Uterus (tissue), 4 donors: ENCODE results near the gene ATAD3C. TPM values are rescaled to one million over a fixed set of nuclear protein-coding genes. Genes with fewer than 3 reads are reported as not detected.
"Not testable (repeated sequence)": the region's sequence is repeated elsewhere in the genome, so short reads cannot be mapped to it uniquely, and the experiment has no call there.

Experiments used
- DNase-seq, 2 donors: peaks; one replicate each; pipeline ENCODE4 v3.0.0-alpha.2; 2019 to 2020
- H3K27ac ChIP-seq, 2 donors: fragments of 200-600 bp; sonication (generic); 1 replicate in 1 of 2; 2 replicates in 1 of 2; pipeline ENCODE4 v1.5.1; 2016 to 2018
- H3K27me3 ChIP-seq, 2 donors: fragments of 200-600 bp; sonication (generic); one replicate each; pipeline ENCODE4 v1.5.1; 2018 to 2019; ENCODE audit warnings: control low read depth in 1 of 2
- H3K36me3 ChIP-seq, 2 donors: fragments of 200-600 bp; sonication (generic); one replicate each; pipeline ENCODE4 v1.5.1; 2019; ENCODE audit warnings: control low read depth in 1 of 2
- H3K4me1 ChIP-seq, 2 donors: fragments of 200-600 bp; sonication (generic); one replicate each; pipeline ENCODE4 v1.5.1; 2018 to 2019; ENCODE audit warnings: control low read depth in 1 of 2
- H3K4me3 ChIP-seq, 2 donors: fragments of 200-600 bp; sonication (generic); 1 replicate in 1 of 2; 2 replicates in 1 of 2; pipeline ENCODE4 v1.5.1; 2018 to 2019; ENCODE audit warnings: mild to moderate bottlenecking in 1 of 2
- H3K9me3 ChIP-seq, 2 donors: fragments of 200-600 bp; sonication (generic); one replicate each; pipeline ENCODE4 v1.5.1; 2019; ENCODE audit warnings: control low read depth in 1 of 2
- POLR2A ChIP-seq, 2 donors: fragments of 450-650 bp; IDR thresholded peaks; one replicate each; pipeline ENCODE4 v1.6.1; 2016; ENCODE audit warnings: antibody characterized with exemption in 2 of 2, mild to moderate bottlenecking in 1 of 2, moderate library complexity in 1 of 2
- intact Hi-C: fragments of 100-400 bp; cut with DNase I; formaldehyde crosslinking; loops from one replicate; pipeline ENCODE4 v1.15.1; 2023; ENCODE audit warnings: low total_unique reads
- total RNA-seq, 4 donors: library from RNA; depleted of rRNA in 3 of 4; stranded (reverse); fragments of >200 nt in 3 of 4; gene quantifications; one replicate each; pipeline versions ENCODE4 v1.1.0 to v1.2.4, GENCODE V29; 2014 to 2023
- TF ChIP-seq, protein P1 (sequence below), 4 experiments: fragments of 200-600 bp in 2 of 4; fragments of 450-650 bp in 2 of 4; sonication (generic) in 2 of 4; IDR thresholded peaks; one replicate each; pipeline ENCODE4 v1.5.1; 2016 to 2019; ENCODE audit warnings: antibody characterized with exemption in 4 of 4, mild to moderate bottlenecking in 2 of 4, moderate library complexity in 1 of 4
- donor health status: DM: yes; HTN: yes; CAD: no.

Gene ATAD3C
- total RNA-seq, 4 donors from 2014 or later: 0.77 to 3.8 (median 1.7) TPM; not detected in 1

DNA sequence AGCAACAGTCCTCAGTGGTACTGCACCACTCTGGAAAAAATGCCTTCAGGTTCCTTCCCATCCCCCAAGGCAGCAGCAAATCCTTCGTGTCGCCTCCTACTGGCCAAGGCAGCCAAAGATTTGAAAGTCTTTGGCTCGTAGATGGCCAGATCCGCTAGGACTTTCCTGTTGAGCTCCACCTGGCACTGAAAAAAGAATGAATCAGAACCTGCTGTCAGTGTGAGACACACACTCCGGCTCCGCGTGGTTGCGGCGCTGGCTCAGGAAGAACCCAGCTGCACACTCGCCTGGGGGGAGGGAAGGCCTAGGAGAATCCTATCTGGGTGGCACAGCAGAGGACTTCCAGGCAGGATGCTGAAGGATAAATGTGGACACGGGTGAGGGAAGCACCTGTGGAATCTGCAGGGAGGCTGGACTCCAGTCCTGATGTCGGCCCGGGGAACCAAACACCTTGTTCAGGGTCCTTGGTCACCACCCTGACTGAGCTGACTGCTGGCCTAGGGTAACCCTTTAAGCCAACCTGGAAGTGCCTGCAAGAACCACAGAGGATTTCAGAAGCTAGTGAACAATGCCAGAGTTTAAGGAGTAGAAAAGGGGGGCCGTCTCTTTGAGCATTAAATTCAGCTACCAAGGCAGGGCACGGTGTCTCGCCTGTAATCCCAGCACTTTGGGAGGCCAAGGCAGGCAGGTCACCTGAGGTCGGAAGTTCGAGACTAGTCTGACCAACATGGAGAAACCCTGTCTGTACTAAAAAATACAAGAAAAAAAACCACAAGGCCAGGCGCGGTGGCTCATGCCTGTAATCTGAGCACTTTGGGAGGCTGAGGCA lies 47.2 kb upstream of the ATAD3C start:
- H3K4me1 ChIP-seq: peaks cover 17 to 25% of the 10 kb centered on the region in 2 donors
- no peak for DNase-seq

DNA sequence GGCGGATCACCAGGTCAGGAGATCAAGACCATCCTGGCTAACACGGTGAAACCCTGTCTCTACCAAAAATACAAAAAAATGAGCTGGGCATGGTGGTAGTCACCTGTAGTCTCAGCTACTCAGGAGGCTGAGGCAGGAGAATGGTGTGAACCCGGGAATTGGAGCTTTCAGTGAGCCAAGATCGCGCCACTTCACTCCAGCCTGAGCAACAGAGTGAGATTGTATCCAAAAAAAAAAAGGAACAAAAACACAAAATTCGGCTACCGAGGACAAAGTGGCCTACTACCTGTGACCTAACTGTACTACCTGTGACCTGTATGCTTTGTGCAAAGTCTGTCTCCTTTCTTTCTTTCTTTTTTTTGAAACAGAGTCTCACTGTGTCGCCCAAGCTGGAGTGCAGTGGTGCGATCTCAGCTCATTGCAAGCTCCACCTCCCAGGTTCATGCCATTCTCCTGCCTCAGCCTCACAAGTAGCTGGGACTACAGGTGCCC lies 46.5 kb upstream of the ATAD3C start:
- H3K27ac ChIP-seq, H3K9me3 ChIP-seq, H3K27me3 ChIP-seq, intact Hi-C loops, H3K36me3 ChIP-seq, DNase-seq, H3K4me3 ChIP-seq: not testable (repeated sequence)
- H3K4me1 ChIP-seq: peaks cover 12 to 19% of the 10 kb centered on the region in 2 donors

More for the DNA sequence above, 47.2 kb upstream of the ATAD3C start:
- no peaks in the 10 kb centered on the region for H3K36me3 ChIP-seq
- no peaks in the 10 kb centered on the region for H3K9me3 ChIP-seq
- H3K4me3 ChIP-seq: no peak overlapping the region
- no peak overlapping the region for H3K27ac ChIP-seq
- H3K27me3 ChIP-seq: no peaks in the 10 kb centered on the region
- intact Hi-C loops: no loop called here
- TF ChIP-seq, protein P1, sequence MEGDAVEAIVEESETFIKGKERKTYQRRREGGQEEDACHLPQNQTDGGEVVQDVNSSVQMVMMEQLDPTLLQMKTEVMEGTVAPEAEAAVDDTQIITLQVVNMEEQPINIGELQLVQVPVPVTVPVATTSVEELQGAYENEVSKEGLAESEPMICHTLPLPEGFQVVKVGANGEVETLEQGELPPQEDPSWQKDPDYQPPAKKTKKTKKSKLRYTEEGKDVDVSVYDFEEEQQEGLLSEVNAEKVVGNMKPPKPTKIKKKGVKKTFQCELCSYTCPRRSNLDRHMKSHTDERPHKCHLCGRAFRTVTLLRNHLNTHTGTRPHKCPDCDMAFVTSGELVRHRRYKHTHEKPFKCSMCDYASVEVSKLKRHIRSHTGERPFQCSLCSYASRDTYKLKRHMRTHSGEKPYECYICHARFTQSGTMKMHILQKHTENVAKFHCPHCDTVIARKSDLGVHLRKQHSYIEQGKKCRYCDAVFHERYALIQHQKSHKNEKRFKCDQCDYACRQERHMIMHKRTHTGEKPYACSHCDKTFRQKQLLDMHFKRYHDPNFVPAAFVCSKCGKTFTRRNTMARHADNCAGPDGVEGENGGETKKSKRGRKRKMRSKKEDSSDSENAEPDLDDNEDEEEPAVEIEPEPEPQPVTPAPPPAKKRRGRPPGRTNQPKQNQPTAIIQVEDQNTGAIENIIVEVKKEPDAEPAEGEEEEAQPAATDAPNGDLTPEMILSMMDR (IDR thresholded peaks at IDR 0.05): peak in 2 of 4 experiments; percentile 6 to 16
- TF ChIP-seq POLR2A (IDR thresholded peaks at IDR 0.05): no peak

DNA sequence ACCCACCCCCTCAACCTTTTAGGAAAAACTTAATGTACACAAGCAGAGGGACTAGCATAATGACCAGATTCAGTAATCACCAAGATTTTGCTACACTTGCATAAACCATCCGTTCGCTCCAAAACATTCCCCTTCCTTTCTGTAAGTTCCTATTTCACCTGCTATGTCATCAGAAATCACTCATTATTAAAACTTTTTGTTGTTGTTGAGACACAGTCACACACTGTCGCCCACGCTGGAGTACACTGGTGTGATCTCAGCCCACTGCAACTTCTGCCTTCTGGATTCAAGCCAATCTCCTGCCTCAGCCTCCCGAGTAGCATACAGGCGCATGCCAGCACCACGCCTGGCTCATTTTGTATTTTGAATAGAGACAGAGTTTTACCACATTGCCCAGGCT lies 45.8 kb upstream of the ATAD3C start:
- Histone ChIP-seq H3K36me3 (no peaks in the 10 kb centered on the region), H3K27me3 (no peaks in the 10 kb centered on the region)
- intact Hi-C loops: no loop called here

DNA sequence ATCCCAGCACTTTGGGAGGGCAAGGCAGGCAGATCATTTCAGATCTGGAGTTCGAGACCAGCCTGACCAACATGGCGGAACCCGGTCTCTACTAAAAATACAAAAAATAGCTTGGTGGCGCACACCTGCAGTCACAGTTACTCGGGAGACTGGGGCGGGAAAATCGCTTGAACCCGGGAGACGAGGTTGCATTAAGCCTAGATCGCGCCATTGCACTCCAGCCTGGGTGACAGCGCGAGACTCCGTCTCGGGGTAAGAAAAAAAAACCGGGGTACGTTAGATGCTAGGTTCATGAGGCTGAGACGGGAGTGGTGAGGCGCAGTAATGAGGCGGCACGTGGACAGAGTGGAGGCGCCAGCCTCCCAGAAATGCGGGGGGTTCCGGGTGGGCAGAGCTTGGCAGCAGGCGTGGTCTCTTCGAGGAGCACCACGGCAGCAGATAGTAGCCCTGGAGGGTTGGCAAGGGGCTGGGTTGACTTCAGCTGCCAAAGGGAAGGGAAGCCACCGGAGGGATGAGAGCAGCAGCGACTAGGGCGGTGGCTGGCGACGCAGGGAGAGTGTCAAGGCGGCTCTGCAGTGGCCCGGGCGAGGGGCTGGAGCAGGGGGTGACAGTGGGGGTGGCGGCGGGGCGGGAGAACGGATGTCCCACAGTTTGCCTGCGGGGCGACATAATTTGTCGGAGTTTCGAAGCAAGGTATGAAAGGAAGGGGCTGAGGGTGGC lies 43.2 kb upstream of the ATAD3C start:
- peak overlapping the region; percentile 84 to 88 for H3K4me3 ChIP-seq
- intact Hi-C loops: no loop called here
- no peaks in the 10 kb centered on the region for H3K36me3 ChIP-seq
- H3K9me3 ChIP-seq: no peaks in the 10 kb centered on the region
- no peaks in the 10 kb centered on the region for H3K27me3 ChIP-seq
- TF ChIP-seq POLR2A (IDR thresholded peaks at IDR 0.05): no peak
- TF ChIP-seq, protein P1 (IDR thresholded peaks at IDR 0.05): no peak
- no peak for DNase-seq
- peak overlapping the region; percentile 72 to 82 for H3K27ac ChIP-seq
- H3K4me1 ChIP-seq: peaks cover 7 to 19% of the 10 kb centered on the region in 2 donors

More for the DNA sequence above, 45.8 kb upstream of the ATAD3C start:
- Histone ChIP-seq H3K4me1 (peaks cover 14 to 19% of the 10 kb centered on the region in 2 donors), H3K9me3 (no peaks in the 10 kb centered on the region), H3K4me3 (no peak overlapping the region), H3K27ac (no peak overlapping the region)
- no peak for TF ChIP-seq POLR2A (IDR thresholded peaks at IDR 0.05)
- TF ChIP-seq, protein P1 (IDR thresholded peaks at IDR 0.05): no peak
- DNase-seq: no peak

DNA sequence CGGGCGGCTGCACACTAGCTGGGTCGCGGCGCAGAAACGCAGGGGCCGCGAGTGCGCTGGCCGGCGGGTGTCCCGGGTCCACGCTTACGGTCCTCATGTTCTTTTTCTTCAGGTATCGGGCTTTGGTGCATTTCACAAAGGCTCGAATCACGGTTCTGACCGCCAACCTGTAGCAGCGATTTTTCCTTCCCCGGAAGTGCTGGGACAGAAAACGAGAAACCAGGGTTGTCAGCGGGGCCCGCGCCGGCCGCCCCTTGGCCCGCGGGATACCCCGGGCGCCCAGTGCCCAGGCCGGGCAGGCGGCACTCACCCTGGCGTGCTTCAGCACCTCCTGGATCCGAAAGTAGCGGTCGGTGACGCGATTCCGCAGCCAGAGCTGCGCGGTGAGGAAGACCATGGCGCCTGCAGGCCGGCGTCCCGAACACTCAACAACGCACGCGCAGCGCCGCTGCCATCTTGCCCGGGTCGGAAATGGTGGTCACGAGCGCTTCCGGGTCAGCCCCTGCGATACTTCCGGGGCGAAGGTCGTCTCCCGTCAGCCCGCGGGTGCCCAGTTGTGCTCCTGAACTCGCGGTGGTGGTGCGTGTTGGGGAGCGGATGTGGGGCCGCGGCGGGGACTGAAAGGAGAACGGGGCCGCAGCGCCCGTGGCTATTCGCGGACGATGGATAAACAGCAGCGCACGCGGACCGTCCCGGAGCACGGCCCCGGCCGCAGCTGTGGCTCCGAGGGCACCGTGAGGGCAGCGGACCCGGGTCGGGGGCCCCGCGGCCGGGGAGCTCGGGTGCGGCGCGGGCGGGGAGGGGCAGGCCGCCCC lies 42.5 kb upstream of the ATAD3C start, which contains the start of gene MRPL20:
Gene MRPL20, minus strand, starts transcription at position 473 of the 815 bp plus-strand sequence. Its CDS starts 76 bp downstream, at position 397.
- H3K27ac ChIP-seq: peak within 1 kb of the TSS; percentile 72 to 82
- TF ChIP-seq POLR2A (IDR thresholded peaks at IDR 0.05): peak; percentile 36 to 72
- TF ChIP-seq, protein P1 (IDR thresholded peaks at IDR 0.05): peak in 1 of 4 experiments; percentile 35
- H3K36me3 ChIP-seq: no peaks in the 10 kb centered on the region
- H3K4me1 ChIP-seq: peaks cover 7 to 19% of the 10 kb centered on the region in 2 donors
- H3K27me3 ChIP-seq: no peaks in the 10 kb centered on the region
- peak within 1 kb of the TSS; percentile 84 to 88 for H3K4me3 ChIP-seq
- DNase-seq: peak; percentile 92 to 95
- intact Hi-C loops: no loop called here
- no peaks in the 10 kb centered on the region for H3K9me3 ChIP-seq
